HG02870 (cell line): ENCODE data around the gene RAVER1.

ENCODE experiments used
- ATAC-seq: cut with Tn5 transposase; IDR thresholded peaks from one replicate; pipeline ENCODE4 v1.9.1; 2021; ENCODE audit warnings: mild to moderate bottlenecking, moderate library complexity; ENCODE audit not compliant: unreplicated experiment

Gene RAVER1

GRCh38 chr19:10271543-10272086 is 61.7 kb downstream of the RAVER1 start:
- no peak for ATAC-seq

GRCh38 chr19:10270616-10271394 is 62.5 kb downstream of the RAVER1 start, which contains the start of gene ICAM1:
TSS of gene ICAM1 (plus strand) at chr19:10271120. CDS start at chr19:10271160, 40 bp downstream.
- no peak for ATAC-seq

GRCh38 chr19:10270180-10270615 is 63.1 kb downstream of the RAVER1 start:
- ATAC-seq = peak; percentile 38

GRCh38 chr19:10269333-10270179 is 63.8 kb downstream of the RAVER1 start:
- no peak for ATAC-seq

- ATAC-seq = no peak
These were observed 65.3 kb downstream of the RAVER1 start for GRCh38 chr19:10268071-10268470.

GRCh38 chr19:10266706-10267105 is 66.6 kb downstream of the RAVER1 start:
- no peak for ATAC-seq
